HFF-Myc (cell line): ENCODE data around the gene GSDMA.

ENCODE experiments used
- DNase-seq: peaks from one replicate; pipeline ENCODE4 v3.0.0-alpha.2; 2011; ENCODE audit warnings: low read depth; ENCODE audit errors: extremely low read depth
- H3K4me3 ChIP-seq: replicated peaks from 2 replicates; pipeline ENCODE4 v1.5.1; 2011; ENCODE audit warnings: low read depth, mild to moderate bottlenecking, control low read depth, low read length
- CTCF ChIP-seq: IDR thresholded peaks from 2 replicates; pipeline ENCODE4 v1.5.1; 2012; ENCODE audit warnings: mild to moderate bottlenecking, low read depth, low read length, control low read depth; ENCODE audit errors: missing control alignments

Gene GSDMA

DNA sequence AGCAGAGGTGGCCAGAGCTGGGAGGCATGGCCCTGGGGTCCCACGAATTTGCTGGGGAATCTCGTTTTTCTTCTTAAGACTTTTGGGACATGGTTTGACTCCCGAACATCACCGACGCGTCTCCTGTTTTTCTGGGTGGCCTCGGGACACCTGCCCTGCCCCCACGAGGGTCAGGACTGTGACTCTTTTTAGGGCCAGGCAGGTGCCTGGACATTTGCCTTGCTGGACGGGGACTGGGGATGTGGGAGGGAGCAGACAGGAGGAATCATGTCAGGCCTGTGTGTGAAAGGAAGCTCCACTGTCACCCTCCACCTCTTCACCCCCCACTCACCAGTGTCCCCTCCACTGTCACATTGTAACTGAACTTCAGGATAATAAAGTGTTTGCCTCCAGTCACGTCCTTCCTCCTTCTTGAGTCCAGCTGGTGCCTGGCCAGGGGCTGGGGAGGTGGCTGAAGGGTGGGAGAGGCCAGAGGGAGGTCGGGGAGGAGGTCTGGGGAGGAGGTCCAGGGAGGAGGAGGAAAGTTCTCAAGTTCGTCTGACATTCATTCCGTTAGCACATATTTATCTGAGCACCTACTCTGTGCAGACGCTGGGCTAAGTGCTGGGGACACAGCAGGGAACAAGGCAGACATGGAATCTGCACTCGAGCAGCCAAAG is 54.7 kb downstream of the GSDMA start:
- no peak for DNase-seq
- no peak for TF ChIP-seq CTCF
- H3K4me3 ChIP-seq: no peak overlapping the region

DNA sequence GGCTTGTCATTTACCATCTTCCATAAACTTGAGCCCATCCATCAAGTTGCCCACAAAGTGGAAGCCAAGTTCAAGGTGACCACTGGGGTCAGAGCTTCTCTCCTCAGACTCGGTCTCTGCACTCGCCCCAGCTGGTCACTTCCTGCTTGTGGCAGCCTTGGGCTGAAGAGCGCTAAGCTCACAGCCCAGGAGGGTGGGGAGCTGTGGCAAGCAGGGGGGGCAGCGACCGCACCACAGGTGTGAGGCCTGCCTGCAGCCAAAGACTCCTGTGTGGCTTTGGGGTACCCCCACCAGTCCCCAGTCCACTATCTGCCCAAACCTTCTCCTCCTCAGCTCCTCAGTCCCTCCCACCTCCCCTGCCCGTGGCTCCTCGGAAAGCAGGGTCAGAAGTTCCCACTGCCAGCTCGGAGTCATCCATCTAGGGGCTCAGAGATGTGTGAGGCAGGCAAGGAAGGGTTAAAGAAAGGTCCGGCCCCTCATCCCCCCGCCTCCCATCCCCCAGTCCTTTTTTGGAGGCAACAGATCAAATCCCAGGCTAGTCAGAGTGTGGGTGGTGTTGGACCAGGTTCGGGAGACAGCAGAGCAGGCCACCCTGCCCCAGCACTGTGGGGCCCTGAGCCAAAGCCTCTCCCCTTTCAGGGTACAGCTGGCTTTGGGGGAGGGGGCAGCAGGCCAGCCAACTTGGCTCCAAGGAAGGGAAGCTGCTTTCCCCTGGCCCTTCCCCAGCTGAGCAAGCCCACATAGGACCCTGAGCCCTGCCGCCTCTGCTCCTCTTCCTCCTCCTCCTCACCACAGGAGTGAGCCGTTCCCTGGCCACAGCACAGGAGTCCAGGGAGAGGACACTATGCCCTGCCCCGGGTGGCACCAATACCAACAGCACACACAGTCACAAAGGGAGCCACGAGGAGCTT is 55.7 kb downstream of the GSDMA start:
- H3K4me3 ChIP-seq: peak overlapping the region; percentile 15; the same call in 1 of the 2 replicates
- DNase-seq: no peak
- no peak for TF ChIP-seq CTCF

DNA sequence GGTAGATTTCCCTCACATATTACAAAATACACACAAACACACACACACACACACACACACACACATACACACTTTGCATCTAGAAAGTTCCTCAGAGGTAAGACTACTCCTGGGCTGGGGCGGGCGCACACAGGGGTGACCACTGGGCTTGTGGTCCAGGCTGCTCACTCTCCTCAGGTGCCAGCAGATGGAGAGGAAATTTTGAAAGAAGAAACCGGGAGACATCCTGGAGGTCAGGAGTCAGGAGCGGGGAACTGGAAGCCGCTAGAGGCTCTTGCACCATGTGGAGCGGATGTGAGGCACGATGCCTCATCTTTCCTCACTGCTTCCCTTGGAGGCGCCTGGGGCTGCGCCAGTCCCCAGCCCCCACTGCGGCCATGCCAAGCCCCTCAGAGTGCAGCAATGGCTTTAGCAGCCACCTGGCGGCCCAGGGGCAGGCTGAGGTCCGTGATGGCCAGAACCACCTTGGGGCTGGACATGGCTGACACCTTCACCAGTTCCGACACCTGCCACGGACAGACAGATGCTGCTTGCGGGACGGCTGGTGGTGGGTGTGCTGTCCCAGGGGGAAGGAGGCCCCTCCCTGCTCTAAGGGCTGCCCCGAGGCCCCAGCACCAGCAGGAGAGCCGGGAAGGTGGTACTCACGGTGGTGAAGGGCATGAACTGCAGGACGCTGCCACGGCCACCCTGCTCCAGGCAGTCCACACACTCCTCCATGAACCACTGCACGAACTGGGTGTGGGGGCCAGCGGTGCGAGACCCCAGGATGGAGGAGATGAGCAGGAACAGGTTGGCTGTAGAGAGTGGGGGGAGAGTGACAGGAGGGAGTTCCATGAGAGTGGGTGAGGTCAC is 56.6 kb downstream of the GSDMA start:
- peak overlapping the region; percentile 15; the same call in 1 of the 2 replicates for H3K4me3 ChIP-seq
- peak; percentile 52 for DNase-seq
- TF ChIP-seq CTCF: no peak

DNA sequence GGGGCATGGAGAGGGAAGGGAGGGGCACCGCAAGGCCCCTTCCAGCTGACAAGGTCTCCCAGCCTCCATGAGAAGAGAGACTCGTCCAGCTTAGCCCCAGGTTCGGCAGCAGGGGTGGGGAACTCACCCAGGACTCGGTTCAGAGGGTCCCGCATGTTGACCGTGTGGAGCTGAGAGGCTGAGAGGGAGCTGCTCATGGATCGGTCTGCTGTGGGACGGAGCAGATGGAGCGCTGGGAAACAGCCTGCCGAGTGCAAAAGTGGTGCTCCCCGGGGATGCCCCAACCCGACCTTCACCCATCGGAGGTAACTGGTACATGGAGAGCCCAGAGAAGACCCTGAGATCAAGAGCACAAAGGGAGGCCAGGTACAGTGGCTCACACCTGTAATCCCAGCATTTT is 57.3 kb downstream of the GSDMA start:
- no peak for TF ChIP-seq CTCF
- no peak overlapping the region for H3K4me3 ChIP-seq
- no peak for DNase-seq

GRCh38 chr17:40021451-40021971 is 58.7 kb downstream of the GSDMA start:
- DNase-seq: peak; percentile 72

More at GRCh38 chr17:40021451-40021971, 58.7 kb downstream of the GSDMA start:
- no peak overlapping the region for H3K4me3 ChIP-seq
- no peak for TF ChIP-seq CTCF
